Stimulated activated CD4-positive, alpha-beta T cell treated with anti-CD3 and anti-CD28 coated beads, TNF-alpha, amount 100 ng/mL, for 1 hour (primary cell): Measurements from ENCODE around the gene NELL1.

Experiments used
- DNase-seq, 3 donors: peaks; one replicate each; pipeline ENCODE4 v3.0.0-alpha.2; 2020; ENCODE audit warnings: low read depth in 3 of 3, low spot score in 1 of 3

NELL1 gene

GRCh38 chr11:20962581-20962980, 293.2 kb downstream of the NELL1 start:
- DNase-seq: no peak

- DNase-seq: no peak
Measured at GRCh38 chr11:20963596-20963995, 294.2 kb downstream of the NELL1 start.

DNA sequence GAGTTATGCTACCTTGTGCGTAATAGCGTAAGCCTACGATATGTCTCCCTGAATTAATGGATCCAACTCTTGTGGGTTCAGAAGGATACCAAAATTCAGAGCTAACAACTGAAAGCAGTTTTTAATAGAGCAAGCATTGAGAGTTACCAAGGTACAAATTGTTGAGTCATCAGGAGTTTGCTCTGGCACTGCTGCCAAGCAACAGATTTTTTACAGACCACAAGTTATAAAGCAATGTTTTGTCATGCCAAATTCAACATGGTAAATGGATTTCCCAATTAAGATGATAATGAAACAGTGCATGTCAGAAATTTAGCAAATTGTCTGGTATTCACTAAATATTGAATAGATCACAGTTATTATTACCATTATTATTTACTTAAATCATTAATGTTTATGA, 295.6 kb downstream of the NELL1 start:
- DNase-seq: no peak

GRCh38 chr11:20966489-20966888, 297.1 kb downstream of the NELL1 start:
- no peak for DNase-seq

DNA sequence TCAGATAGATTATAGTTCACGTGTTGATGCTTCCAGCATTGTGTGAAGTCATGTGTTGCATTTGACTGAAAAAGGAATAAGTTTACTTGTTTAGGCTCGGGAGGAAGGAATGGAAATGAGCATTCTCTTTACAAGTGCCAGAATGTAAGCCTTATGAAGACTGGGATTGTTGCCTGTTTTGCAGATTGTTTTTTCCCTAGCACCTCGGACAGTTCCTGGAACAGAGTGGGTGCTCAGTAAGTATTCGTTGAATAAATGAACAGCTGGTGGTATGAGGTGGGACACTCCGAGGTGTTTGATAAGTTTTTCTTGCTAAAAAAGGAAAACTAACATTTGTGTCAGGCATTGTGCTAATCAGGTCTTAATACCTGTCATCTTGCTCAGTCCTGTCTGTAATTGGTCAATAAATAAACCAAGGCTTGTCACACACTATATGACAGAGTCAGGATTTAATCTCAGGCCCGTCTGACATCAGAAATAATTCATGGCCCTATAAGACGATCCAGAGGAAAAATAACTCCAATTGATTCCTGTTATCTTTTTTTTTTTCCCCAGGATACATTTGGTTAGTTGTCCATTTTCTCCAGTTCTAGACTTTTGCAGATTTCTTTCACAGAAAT, 304.7 kb downstream of the NELL1 start:
- no peak for DNase-seq

- DNase-seq: no peak
Measured at GRCh38 chr11:20980736-20981135, 311.4 kb downstream of the NELL1 start.

GRCh38 chr11:20990447-20990846, 321.1 kb downstream of the NELL1 start:
- DNase-seq: no peak

DNA sequence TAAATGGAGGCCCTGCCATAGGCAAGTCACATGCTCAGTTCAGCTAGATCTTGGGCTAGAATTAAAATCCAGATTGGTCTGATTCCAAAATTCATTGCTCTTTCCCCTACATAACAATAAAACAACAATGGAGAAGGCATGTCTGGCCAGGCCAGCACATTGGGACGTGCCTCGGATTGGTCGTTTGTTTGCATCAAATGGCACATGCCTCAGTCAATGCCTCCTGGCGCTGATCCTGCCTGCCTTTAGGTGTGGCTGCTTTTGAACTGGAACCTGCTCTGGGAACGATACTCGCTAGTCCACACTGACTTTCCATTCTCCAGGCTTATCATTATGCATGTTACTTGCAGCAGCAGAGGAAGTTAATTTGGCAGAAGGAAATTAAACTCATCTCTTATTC, 322.1 kb downstream of the NELL1 start:
- DNase-seq: no peak

DNA sequence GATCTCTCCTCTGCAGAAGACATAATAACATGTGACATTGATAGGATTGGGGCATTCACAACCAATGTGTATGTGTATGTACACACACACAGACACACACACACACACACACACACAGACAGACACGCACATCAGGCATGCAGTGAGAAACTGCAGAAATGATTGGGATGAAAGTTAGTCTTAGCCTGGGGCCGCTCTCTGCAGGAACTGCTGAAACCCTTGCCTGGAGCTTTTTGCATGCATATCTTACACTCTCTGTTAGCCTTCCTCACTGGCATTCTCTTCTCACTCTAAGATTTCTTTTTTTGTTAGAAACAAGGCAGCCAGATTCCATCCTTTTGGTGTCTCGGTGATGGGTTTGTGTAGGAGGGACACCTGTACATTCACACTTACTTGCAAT, 337.9 kb downstream of the NELL1 start:
- no peak for DNase-seq

GRCh38 chr11:21018248-21018647, 348.9 kb downstream of the NELL1 start:
- DNase-seq: no peak

DNA sequence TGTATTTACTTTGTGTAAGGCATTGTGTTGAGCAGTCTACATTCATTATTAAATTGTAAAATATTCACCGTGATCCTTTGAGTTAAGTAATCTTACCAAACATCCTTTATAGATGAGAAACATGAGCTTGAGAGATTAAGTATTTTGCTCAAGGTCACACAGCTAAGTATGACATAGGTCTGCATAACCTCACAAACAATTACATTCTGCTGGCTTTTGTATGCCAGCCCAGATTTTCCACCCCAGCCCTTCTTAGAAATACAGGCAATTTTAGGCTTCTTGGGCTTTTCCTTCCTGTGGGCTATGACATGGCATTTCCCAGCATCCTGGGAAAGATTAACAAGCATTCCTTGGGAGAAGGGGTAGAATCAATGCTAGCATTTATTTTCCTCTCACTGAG, 357.3 kb downstream of the NELL1 start:
- no peak for DNase-seq

DNA sequence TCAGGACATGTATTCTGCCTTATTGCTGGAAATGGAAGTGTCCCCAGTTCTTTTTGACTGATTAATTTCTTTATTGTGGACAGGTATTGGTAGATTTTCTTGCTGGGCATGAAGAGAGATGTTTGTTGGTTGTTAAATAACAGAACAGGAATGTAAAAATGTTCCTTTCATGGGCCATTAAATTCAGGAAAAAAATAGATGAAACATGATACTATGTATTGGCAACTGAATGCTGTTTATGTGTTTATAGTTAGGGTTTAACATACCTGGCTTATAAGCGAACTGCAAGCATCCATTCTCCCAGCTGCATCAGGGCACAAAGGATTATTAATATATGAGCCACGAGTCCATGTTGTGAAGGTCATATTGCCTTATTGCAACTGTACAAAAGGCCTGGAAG, 368.5 kb downstream of the NELL1 start:
- DNase-seq: no peak

DNA sequence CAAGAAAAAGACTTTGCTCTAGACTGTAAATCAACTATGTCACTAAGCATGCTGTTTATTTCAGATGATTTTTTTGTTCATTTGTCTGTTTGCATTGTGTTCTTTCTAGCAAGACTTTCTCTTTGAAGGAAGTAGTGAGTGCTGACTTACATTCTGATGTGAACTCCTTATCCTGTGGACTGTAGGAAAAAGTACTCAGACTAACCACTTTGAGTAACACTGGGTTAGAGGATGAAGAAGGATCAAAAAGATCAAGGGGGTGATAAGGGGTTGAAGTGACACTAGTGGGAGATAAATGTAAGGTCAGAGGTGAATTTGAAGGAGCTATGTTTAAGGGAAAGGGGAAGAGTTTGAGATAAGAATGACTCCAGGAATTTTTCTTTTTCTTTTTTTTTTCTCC, 369.4 kb downstream of the NELL1 start:
- no peak for DNase-seq

DNA sequence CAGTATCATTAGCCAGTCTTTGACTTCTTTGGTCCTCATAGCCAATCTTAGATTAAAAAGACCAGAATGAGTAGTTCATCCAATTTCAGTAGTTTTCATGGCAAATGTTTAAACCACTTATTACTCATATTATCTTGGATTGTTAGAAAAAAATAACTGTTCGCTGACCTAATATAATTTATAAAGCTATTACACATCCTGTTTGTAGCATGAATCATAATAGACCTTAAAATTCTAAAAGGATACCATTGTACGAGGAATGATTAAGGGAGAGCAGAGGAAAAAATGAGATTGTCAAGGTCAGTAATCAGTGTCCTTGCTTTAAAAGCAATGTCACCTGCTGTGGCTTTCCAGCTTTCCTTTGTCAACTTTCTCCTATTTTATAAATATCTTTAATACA, 371.2 kb downstream of the NELL1 start:
- no peak for DNase-seq

DNA sequence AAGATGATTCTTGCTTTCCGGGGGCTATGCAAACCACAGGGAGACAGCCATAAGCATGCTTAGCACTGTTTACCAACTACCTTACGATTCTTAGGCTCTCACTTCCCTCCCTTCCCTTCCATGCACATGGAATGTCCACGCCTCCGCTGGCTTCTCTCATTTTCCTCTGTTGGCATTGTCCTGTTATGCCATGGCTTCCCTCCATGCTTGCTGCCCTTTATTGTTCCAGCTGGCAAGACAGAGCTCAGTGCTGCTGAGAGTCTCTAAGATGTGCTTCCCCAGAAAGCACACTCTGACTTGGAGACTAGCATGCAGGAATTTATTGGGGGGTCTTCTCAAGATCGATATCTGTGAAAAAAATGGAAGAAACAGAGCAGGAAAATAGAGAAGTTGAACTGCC, 379.2 kb downstream of the NELL1 start:
- DNase-seq: no peak

DNA sequence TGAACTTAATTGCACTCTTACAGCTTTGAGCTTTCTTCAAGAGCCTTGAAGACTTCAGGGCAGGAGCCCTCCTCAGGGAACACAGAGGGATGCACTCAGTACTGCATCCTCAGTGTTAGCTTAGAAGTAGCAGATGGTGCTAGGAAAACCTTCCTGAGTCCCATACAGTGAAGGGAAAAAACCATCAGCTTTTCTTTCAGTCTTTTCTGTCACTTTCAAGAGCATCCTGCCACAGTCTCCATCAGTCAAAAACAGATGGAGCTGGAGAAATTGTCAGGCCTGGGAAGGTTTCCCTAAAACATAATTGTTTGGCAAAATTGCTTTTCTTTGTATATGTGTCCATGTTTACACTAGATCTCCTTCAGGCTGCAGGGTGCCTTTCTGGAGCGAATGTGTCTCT, 384.1 kb downstream of the NELL1 start:
- DNase-seq: no peak

GRCh38 chr11:21056644-21057043, 387.3 kb downstream of the NELL1 start:
- DNase-seq: no peak

DNA sequence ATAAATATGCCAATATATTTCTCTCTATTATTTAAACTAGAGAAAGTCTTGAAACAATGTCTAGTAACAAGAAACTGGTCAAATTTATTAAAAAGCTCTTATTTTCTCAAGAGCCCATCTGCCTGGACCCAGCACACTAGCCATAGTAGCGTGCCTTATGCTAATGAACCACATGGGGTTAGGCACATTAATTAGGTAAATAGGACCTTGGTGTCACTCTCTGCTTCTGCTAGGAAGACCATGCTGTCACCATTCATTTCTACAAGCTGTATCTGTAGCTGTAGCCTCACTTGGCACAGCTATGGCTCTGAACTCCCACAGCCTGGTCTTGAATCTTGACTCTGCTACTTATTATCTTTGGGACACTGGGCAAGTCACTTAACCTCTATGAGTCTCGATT, 390.5 kb downstream of the NELL1 start:
- DNase-seq: no peak

GRCh38 chr11:21066030-21066429, 396.6 kb downstream of the NELL1 start:
- no peak for DNase-seq

- no peak for DNase-seq
Measured at GRCh38 chr11:21068886-21069285, 399.5 kb downstream of the NELL1 start.

DNA sequence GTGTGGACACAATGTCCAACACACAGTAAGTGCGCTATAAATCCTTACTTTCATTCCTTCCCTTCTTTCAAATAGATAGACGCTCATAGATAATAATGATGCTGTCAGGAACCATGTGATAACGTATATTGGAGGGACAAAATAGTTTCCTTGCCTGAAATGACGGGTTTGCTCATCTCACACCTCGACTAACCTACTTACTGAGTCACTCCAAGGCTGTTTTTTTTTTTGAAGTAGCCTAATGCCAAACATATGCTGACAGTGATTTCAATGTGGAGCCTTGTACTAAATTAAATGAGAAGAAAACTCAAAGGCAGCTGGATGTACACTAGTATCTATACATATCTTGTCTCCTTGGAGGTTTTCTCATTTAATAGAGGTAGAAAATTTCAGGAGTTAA, 400.5 kb downstream of the NELL1 start:
- no peak for DNase-seq

GRCh38 chr11:21072558-21072957, 403.2 kb downstream of the NELL1 start:
- DNase-seq: no peak

DNA sequence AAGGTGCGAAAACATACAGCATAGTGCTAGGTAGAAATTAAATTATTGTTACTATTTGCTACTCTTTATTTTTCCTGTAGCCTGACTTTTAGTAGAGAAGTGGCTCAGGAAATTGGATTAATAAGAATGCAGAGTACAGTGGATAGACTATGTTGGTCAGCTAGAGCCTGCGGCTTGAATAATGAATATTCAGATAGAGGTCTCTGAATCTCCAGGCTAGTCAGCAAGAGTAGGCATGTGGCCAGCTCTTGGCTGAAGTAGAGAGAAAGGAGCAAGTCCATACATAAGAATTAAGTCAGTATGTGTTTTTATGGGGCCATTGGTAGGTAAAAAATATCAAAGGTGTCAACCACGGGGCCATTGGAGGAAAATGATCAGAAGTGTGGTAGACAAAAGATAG, 413.5 kb downstream of the NELL1 start:
- no peak for DNase-seq

GRCh38 chr11:21088930-21089329, 419.5 kb downstream of the NELL1 start:
- no peak for DNase-seq
